SJSA1 (cell line): ENCODE data around the gene C1QTNF8. TPM values are rescaled to one million over a fixed set of nuclear protein-coding genes. Genes with fewer than 3 reads are reported as not detected.

ENCODE experiments used
- DNase-seq, 2 experiments: peaks; one replicate each; pipeline ENCODE4 v3.0.0-alpha.2; 2015 to 2020; ENCODE audit warnings: low spot score in 2 of 2, low read depth in 1 of 2
- H3K27ac ChIP-seq: fragments of 250-450 bp; sonication (Bioruptor Pico); 2 replicates; pipeline ENCODE4 v1.5.1; 2020; ENCODE audit warnings: mild to moderate bottlenecking, moderate library complexity
- H3K27me3 ChIP-seq: fragments of 250-450 bp; sonication (Bioruptor Pico); replicated peaks from 2 replicates; pipeline ENCODE4 v1.5.1; 2020; ENCODE audit warnings: mild to moderate bottlenecking, moderate library complexity
- H3K36me3 ChIP-seq: fragments of 250-450 bp; sonication (Bioruptor Pico); 2 replicates; pipeline ENCODE4 v1.5.1; 2020; ENCODE audit warnings: mild to moderate bottlenecking
- H3K4me1 ChIP-seq: fragments of 250-450 bp; sonication (Bioruptor Pico); replicated peaks from 2 replicates; pipeline ENCODE4 v1.6.1; 2021; ENCODE audit warnings: mild to moderate bottlenecking
- H3K4me3 ChIP-seq: fragments of 250-450 bp; sonication (Bioruptor Pico); 2 replicates; pipeline ENCODE4 v1.5.1; 2020; ENCODE audit warnings: mild to moderate bottlenecking
- H3K9me3 ChIP-seq: fragments of 250-450 bp; sonication (Bioruptor Pico); replicated peaks from 2 replicates; pipeline ENCODE4 v1.5.1; 2020; ENCODE audit warnings: mild to moderate bottlenecking
- total RNA-seq: library from RNA; depleted of rRNA; stranded (reverse); fragments of >200 nt; shearing (Covaris generic); gene quantifications from 2 replicates; pipeline ENCODE4 v1.2.3, GENCODE V29; 2014; rRNA removed

C1QTNF8 gene
- total RNA-seq, 1 experiment from 2014 or later: not detected

GRCh38 chr16:1045993-1046911 is 49.8 kb downstream of the C1QTNF8 start:
- Histone ChIP-seq H3K4me1 (peaks cover 11% of the 10 kb centered on the region), H3K36me3 (no peaks in the 10 kb centered on the region), H3K27ac (no peak overlapping the region), H3K9me3 (no peaks in the 10 kb centered on the region), H3K4me3 (no peak overlapping the region), H3K27me3 (peaks cover 83% of the 10 kb centered on the region)
- no peak for DNase-seq

GRCh38 chr16:1045310-1045992 is 50.6 kb downstream of the C1QTNF8 start:
- Histone ChIP-seq H3K27me3 (peaks cover 81% of the 10 kb centered on the region), H3K36me3 (no peaks in the 10 kb centered on the region), H3K4me1 (peaks cover 11% of the 10 kb centered on the region), H3K9me3 (no peaks in the 10 kb centered on the region), H3K27ac (no peak overlapping the region), H3K4me3 (no peak overlapping the region)
- no peak for DNase-seq

- H3K4me1 ChIP-seq: peaks cover 11% of the 10 kb centered on the region
- H3K27ac ChIP-seq: no peak overlapping the region
- no peaks in the 10 kb centered on the region for H3K36me3 ChIP-seq
- H3K9me3 ChIP-seq: no peaks in the 10 kb centered on the region
- DNase-seq: no peak
- H3K4me3 ChIP-seq: no peak overlapping the region
- H3K27me3 ChIP-seq: peaks cover 77% of the 10 kb centered on the region
These were observed 51.4 kb downstream of the C1QTNF8 start for GRCh38 chr16:1044460-1045309.

GRCh38 chr16:1043881-1044451 is 52.1 kb downstream of the C1QTNF8 start:
- H3K4me1 ChIP-seq: peaks cover 11% of the 10 kb centered on the region
- no peaks in the 10 kb centered on the region for H3K9me3 ChIP-seq
- H3K4me3 ChIP-seq: no peak overlapping the region
- H3K27ac ChIP-seq: no peak overlapping the region
- no peaks in the 10 kb centered on the region for H3K36me3 ChIP-seq
- H3K27me3 ChIP-seq: peaks cover 77% of the 10 kb centered on the region
- DNase-seq: no peak

- H3K4me3 ChIP-seq: no peak overlapping the region
- DNase-seq: no peak
- H3K36me3 ChIP-seq: no peaks in the 10 kb centered on the region
- peaks cover 77% of the 10 kb centered on the region for H3K27me3 ChIP-seq
- peaks cover 11% of the 10 kb centered on the region for H3K4me1 ChIP-seq
- no peak overlapping the region for H3K27ac ChIP-seq
- no peaks in the 10 kb centered on the region for H3K9me3 ChIP-seq
These were observed 53.2 kb downstream of the C1QTNF8 start for GRCh38 chr16:1042866-1043265.

- Histone ChIP-seq H3K4me3 (no peak overlapping the region), H3K36me3 (no peaks in the 10 kb centered on the region), H3K27ac (no peak overlapping the region), H3K4me1 (peaks cover 11% of the 10 kb centered on the region), H3K27me3 (peaks cover 75% of the 10 kb centered on the region), H3K9me3 (no peaks in the 10 kb centered on the region)
- no peak for DNase-seq
These were observed 53.8 kb downstream of the C1QTNF8 start for GRCh38 chr16:1042049-1042744.

- no peak for DNase-seq
- H3K4me1 ChIP-seq: peaks cover 16% of the 10 kb centered on the region
These were observed 55.7 kb downstream of the C1QTNF8 start for GRCh38 chr16:1040346-1040745.

GRCh38 chr16:1039762-1040161 is 56.3 kb downstream of the C1QTNF8 start:
- H3K27me3 ChIP-seq: peaks cover 66% of the 10 kb centered on the region

More at GRCh38 chr16:1040346-1040745, 55.7 kb downstream of the C1QTNF8 start:
- Histone ChIP-seq H3K27me3 (peaks cover 72% of the 10 kb centered on the region), H3K36me3 (no peaks in the 10 kb centered on the region), H3K27ac (no peak overlapping the region), H3K4me3 (no peak overlapping the region), H3K9me3 (no peaks in the 10 kb centered on the region)

GRCh38 chr16:1038932-1039331 is 57.1 kb downstream of the C1QTNF8 start:
- no peak overlapping the region for H3K27ac ChIP-seq
- H3K36me3 ChIP-seq: no peaks in the 10 kb centered on the region

More at GRCh38 chr16:1039762-1040161, 56.3 kb downstream of the C1QTNF8 start:
- H3K36me3 ChIP-seq: no peaks in the 10 kb centered on the region
- H3K4me3 ChIP-seq: no peak overlapping the region
- no peak overlapping the region for H3K27ac ChIP-seq
- no peak for DNase-seq
- H3K4me1 ChIP-seq: peaks cover 16% of the 10 kb centered on the region
- no peaks in the 10 kb centered on the region for H3K9me3 ChIP-seq

More at GRCh38 chr16:1038932-1039331, 57.1 kb downstream of the C1QTNF8 start:
- peaks cover 9% of the 10 kb centered on the region for H3K4me1 ChIP-seq
- H3K27me3 ChIP-seq: peaks cover 58% of the 10 kb centered on the region
- no peak for DNase-seq
- H3K4me3 ChIP-seq: no peak overlapping the region
- H3K9me3 ChIP-seq: no peaks in the 10 kb centered on the region

Other genes with a start within 250 kb of the C1QTNF8 start
- 16.3 and 23.5 TPM in 2 replicates for gene LMF1, start 125.3 kb downstream of the C1QTNF8 start, total RNA-seq
- 3.1 and 4.9 TPM in 2 replicates for gene SOX8, start 114.5 kb downstream of the C1QTNF8 start, total RNA-seq
- gene SSTR5, start 23.5 kb downstream of the C1QTNF8 start, total RNA-seq: not detected in 2 replicates
- gene CACNA1H, start 56.9 kb upstream of the C1QTNF8 start, total RNA-seq: not detected in 2 replicates
- not detected in 2 replicates for gene TPSG1, start 129.0 kb upstream of the C1QTNF8 start, total RNA-seq
- gene TPSB2, start 133.9 kb upstream of the C1QTNF8 start, total RNA-seq: not detected in 2 replicates
- gene TPSAB1, start 144.5 kb upstream of the C1QTNF8 start, total RNA-seq: not detected in 2 replicates
- not detected in 2 replicates for gene TPSD1, start 159.8 kb upstream of the C1QTNF8 start, total RNA-seq
- gene UBE2I, start 213.4 kb upstream of the C1QTNF8 start, total RNA-seq: 45.2 and 77.4 TPM in 2 replicates
- 1.2 and 3.1 TPM in 2 replicates for gene BAIAP3, start 237.4 kb upstream of the C1QTNF8 start, total RNA-seq